HEK293 (cell line): ENCODE results near the gene FKBP8.

Experiments used
- HOXD13 ChIP-seq: sonication (generic); formaldehyde crosslinking; IDR thresholded peaks from 2 replicates; pipeline ENCODE4 v1.8.0; 2022; ENCODE audit warnings: missing genetic modification reagents, borderline replicate concordance
- ZBTB17 ChIP-seq: fragments of 450-650 bp; formaldehyde crosslinking; IDR thresholded peaks from 2 replicates; pipeline ENCODE4 v1.5.1; 2016; ENCODE audit warnings: missing biosample characterization, missing genetic modification characterization
- ZNF140 ChIP-seq: fragments of 450-650 bp; formaldehyde crosslinking; IDR thresholded peaks from 2 replicates; pipeline ENCODE4 v1.5.1; 2016; ENCODE audit warnings: missing biosample characterization, missing genetic modification characterization
- ZNF184 ChIP-seq: fragments of 450-650 bp; IDR thresholded peaks from 2 replicates; pipeline ENCODE4 v1.5.1; 2018; ENCODE audit warnings: missing biosample characterization, mild to moderate bottlenecking, missing genetic modification characterization
- ZNF555 ChIP-seq: fragments of 450-650 bp; formaldehyde crosslinking; conservative IDR thresholded peaks from 2 replicates; pipeline ENCODE4 v1.5.1; 2017; ENCODE audit warnings: missing biosample characterization, mild to moderate bottlenecking, missing genetic modification characterization, inconsistent platforms
- ZNF747 ChIP-seq: fragments of 450-650 bp; formaldehyde crosslinking; IDR thresholded peaks from 2 replicates; pipeline ENCODE4 v1.5.1; 2016; ENCODE audit warnings: missing biosample characterization, missing genetic modification characterization
- ZNF792 ChIP-seq: fragments of 450-650 bp; formaldehyde crosslinking; IDR thresholded peaks from 2 replicates; pipeline ENCODE4 v1.5.1; 2016; ENCODE audit warnings: missing biosample characterization, missing genetic modification characterization
- ZSCAN30 ChIP-seq: fragments of 450-650 bp; IDR thresholded peaks from 2 replicates; pipeline ENCODE4 v1.5.1; 2018; ENCODE audit warnings: missing biosample characterization, mild to moderate bottlenecking, missing genetic modification characterization, moderate library complexity
- TF ChIP-seq, protein P1 (sequence below): fragments of 450-650 bp; formaldehyde crosslinking; IDR thresholded peaks from 2 replicates; pipeline ENCODE4 v1.5.1; 2016; ENCODE audit warnings: missing biosample characterization, missing genetic modification characterization
- TF ChIP-seq, protein P2 (sequence below): fragments of 450-650 bp; formaldehyde crosslinking; IDR thresholded peaks from 2 replicates; pipeline ENCODE4 v1.5.1; 2016; ENCODE audit warnings: missing biosample characterization, missing genetic modification characterization, low read depth
- TF ChIP-seq, protein P3 (sequence below): fragments of 450-650 bp; formaldehyde crosslinking; IDR thresholded peaks from 2 replicates; pipeline ENCODE4 v1.5.1; 2016; ENCODE audit warnings: missing biosample characterization, missing genetic modification characterization

DNA sequence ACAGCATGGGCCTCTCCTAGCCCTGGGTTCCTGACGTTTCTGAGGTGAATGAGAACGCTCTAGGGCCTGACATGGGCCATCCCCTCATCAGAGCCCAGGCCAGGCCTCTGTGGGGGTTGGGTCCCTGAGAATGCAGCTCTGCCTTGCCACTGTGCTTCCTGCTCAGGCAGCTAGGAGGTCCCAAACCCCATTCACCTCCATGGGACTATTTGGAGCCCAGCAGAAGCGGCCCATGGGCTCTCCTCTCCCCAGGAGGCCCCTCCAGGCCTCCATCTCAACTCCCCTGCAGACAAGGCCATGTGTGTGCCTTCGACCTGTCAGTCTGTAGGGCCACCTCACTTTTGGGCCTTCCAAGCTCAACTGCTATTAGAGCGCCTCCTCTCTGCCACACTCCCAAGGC, 58.4 kb downstream of the FKBP8 start:
- TF ChIP-seq, protein P1, sequence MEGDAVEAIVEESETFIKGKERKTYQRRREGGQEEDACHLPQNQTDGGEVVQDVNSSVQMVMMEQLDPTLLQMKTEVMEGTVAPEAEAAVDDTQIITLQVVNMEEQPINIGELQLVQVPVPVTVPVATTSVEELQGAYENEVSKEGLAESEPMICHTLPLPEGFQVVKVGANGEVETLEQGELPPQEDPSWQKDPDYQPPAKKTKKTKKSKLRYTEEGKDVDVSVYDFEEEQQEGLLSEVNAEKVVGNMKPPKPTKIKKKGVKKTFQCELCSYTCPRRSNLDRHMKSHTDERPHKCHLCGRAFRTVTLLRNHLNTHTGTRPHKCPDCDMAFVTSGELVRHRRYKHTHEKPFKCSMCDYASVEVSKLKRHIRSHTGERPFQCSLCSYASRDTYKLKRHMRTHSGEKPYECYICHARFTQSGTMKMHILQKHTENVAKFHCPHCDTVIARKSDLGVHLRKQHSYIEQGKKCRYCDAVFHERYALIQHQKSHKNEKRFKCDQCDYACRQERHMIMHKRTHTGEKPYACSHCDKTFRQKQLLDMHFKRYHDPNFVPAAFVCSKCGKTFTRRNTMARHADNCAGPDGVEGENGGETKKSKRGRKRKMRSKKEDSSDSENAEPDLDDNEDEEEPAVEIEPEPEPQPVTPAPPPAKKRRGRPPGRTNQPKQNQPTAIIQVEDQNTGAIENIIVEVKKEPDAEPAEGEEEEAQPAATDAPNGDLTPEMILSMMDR (tag by site-specific recombination) = no peak
- TF ChIP-seq ZNF747 (no peak), ZNF140 (tag by site-specific recombination) (no peak), ZNF792 (tag by site-specific recombination) (no peak), ZNF555 (tag by site-specific recombination) (no peak), ZNF184 (tag by site-specific recombination) (no peak), HOXD13 (CRISPR knock-in tag) (no peak), ZSCAN30 (tag by site-specific recombination) (no peak), ZBTB17 (tag by site-specific recombination) (no peak)
- TF ChIP-seq, protein P2, sequence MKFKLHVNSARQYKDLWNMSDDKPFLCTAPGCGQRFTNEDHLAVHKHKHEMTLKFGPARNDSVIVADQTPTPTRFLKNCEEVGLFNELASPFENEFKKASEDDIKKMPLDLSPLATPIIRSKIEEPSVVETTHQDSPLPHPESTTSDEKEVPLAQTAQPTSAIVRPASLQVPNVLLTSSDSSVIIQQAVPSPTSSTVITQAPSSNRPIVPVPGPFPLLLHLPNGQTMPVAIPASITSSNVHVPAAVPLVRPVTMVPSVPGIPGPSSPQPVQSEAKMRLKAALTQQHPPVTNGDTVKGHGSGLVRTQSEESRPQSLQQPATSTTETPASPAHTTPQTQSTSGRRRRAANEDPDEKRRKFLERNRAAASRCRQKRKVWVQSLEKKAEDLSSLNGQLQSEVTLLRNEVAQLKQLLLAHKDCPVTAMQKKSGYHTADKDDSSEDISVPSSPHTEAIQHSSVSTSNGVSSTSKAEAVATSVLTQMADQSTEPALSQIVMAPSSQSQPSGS = no peak
- TF ChIP-seq, protein P3, sequence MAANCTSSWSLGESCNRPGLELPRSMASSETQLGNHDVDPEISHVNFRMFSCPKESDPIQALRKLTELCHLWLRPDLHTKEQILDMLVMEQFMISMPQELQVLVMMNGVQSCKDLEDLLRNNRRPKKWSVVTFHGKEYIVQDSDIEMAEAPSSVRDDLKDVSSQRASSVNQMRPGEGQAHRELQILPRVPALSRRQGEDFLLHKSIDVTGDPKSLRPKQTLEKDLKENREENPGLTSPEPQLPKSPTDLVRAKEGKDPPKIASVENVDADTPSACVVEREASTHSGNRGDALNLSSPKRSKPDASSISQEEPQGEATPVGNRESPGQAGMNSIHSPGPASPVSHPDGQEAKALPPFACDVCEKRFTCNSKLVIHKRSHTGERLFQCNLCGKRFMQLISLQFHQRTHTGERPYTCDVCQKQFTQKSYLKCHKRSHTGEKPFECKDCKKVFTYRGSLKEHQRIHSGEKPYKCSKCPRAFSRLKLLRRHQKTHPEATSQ = no peak
